ENCODE data around the gene MYCN. TPM values are rescaled to one million over a fixed set of nuclear protein-coding genes. Genes with fewer than 3 reads are reported as not detected.

MYCN gene
- total RNA-seq, 1 experiment from 2014 or later: not detected

- DNase-seq (no peak), ATAC-seq (no peak)
- Histone ChIP-seq H3K9me2 (replicated peaks; ENCODE audit: low read length) (no peaks in the 10 kb centered on the region), H3F3A (ENCODE audit: low read length, unreplicated experiment) (no peaks in the 10 kb centered on the region), H3K4me2 (ENCODE audit: low read length) (no peak overlapping the region), H3K27me3 (ENCODE audit: low read length) (no peaks in the 10 kb centered on the region), H2AFZ (ENCODE audit: low read length) (no peak overlapping the region), H3K4me3 (ENCODE audit: low read length) (no peak overlapping the region), H3K36me3 (ENCODE audit: low read depth, low read length) (no peaks in the 10 kb centered on the region), H3K9me3 (ENCODE audit: low read length) (no peaks in the 10 kb centered on the region), H3K4me1 (ENCODE audit: insufficient read depth, low read length) (no peaks in the 10 kb centered on the region), H3K27ac (ENCODE audit: low read length) (no peak overlapping the region), H4K20me1 (ENCODE audit: low read length) (no peaks in the 10 kb centered on the region), H3K79me2 (ENCODE audit: low read length) (no peaks in the 10 kb centered on the region), H3K9ac (ENCODE audit: low read length) (no peak overlapping the region)
- CTCF ChIA-PET: no interaction called here
- intact Hi-C loops (cut with micrococcal nuclease): no loop called here
- no TSS peak for BruUV-seq (replicated peaks)
- POLR2A ChIA-PET (ENCODE audit: unreplicated experiment): no interaction called here
- TF ChIP-seq CTCF (conservative IDR thresholded peaks at IDR 0.05; ENCODE audit: low read depth, low read length) (no peak), EZH2phosphoT487 (IDR thresholded peaks at IDR 0.05; ENCODE audit: borderline replicate concordance, low read length) (no peak), EZH2 (IDR thresholded peaks at IDR 0.05; ENCODE audit: low read length, unreplicated experiment) (no peak)
Measured at GRCh38 chr2:15905267-15905645, 35.1 kb upstream of the MYCN start.

DNA sequence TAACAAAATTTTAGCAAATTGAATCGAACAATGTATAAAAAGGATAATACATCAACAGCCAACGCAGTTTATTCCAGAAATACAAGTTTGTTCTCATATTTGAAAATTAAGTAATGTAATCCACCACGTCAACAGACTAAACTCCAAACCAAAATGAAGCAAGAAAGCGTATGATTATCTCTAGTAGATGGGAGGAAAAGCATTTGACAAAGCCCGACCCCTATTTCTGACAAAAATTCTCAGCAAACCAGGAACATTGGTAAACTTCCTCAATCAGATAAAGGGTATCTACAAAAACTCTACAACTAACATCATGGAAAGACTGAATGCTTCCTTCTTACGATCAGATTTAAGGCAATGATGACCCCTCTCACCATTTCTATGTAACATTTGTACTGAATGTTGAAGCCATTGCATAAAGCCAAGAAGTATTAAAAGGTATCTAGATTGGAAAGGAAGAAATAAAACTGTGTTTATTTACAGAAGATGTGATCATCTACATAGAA is 34.3 kb upstream of the MYCN start:
- no peak overlapping the region for H2AFZ ChIP-seq (ENCODE audit: low read length)
- CTCF ChIA-PET: no interaction called here
- BruUV-seq (replicated peaks): no TSS peak
- no peak overlapping the region for H3K4me3 ChIP-seq (ENCODE audit: low read length)
- POLR2A ChIA-PET (ENCODE audit: unreplicated experiment): no interaction called here
- no peak overlapping the region for H3K4me2 ChIP-seq (ENCODE audit: low read length)
- no peak for TF ChIP-seq EZH2 (IDR thresholded peaks at IDR 0.05; ENCODE audit: low read length, unreplicated experiment)
- TF ChIP-seq EZH2phosphoT487 (IDR thresholded peaks at IDR 0.05; ENCODE audit: borderline replicate concordance, low read length): no peak
- no peak for TF ChIP-seq CTCF (conservative IDR thresholded peaks at IDR 0.05; ENCODE audit: low read depth, low read length)
- ATAC-seq (no peak), DNase-seq (no peak)
- no peaks in the 10 kb centered on the region for H4K20me1 ChIP-seq (ENCODE audit: low read length)
- no peaks in the 10 kb centered on the region for H3K27me3 ChIP-seq (ENCODE audit: low read length)
- H3K36me3 ChIP-seq (ENCODE audit: low read depth, low read length): no peaks in the 10 kb centered on the region
- H3K79me2 ChIP-seq (ENCODE audit: low read length): no peaks in the 10 kb centered on the region
- intact Hi-C loops (cut with micrococcal nuclease): no loop called here
- H3F3A ChIP-seq (ENCODE audit: low read length, unreplicated experiment): no peaks in the 10 kb centered on the region
- no peaks in the 10 kb centered on the region for H3K4me1 ChIP-seq (ENCODE audit: insufficient read depth, low read length)
- H3K9me3 ChIP-seq (ENCODE audit: low read length): no peaks in the 10 kb centered on the region
- H3K9me2 ChIP-seq (replicated peaks; ENCODE audit: low read length): no peaks in the 10 kb centered on the region
- H3K9ac ChIP-seq (ENCODE audit: low read length): no peak overlapping the region
- no peak overlapping the region for H3K27ac ChIP-seq (ENCODE audit: low read length)

DNA sequence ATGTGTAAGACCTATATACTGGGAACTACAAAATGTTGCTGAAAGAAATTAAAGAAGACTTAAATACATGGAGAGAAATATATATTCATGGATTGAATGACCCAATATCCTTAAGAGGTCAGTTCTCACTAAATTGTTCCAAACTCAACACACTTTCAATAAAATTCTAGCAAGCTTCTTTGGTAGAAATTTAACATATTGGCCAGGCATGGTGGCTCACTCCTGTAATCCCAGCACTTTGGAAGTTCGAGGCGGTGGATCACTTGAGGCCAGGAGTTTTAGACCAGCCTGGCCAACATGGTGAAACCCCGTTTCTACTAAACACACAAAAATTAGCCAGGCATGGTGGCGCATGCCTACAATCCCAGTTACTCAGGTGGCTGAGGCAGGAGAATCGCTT is 33.6 kb upstream of the MYCN start:
- ATAC-seq (no peak), DNase-seq (no peak)
- H2AFZ ChIP-seq (ENCODE audit: low read length): no peak overlapping the region
- H3K9me3 ChIP-seq (ENCODE audit: low read length): no peaks in the 10 kb centered on the region
- H3K79me2 ChIP-seq (ENCODE audit: low read length): no peaks in the 10 kb centered on the region
- intact Hi-C loops (cut with micrococcal nuclease): no loop called here
- H3K4me2 ChIP-seq (ENCODE audit: low read length): no peak overlapping the region
- TF ChIP-seq EZH2 (IDR thresholded peaks at IDR 0.05; ENCODE audit: low read length, unreplicated experiment) (no peak), CTCF (conservative IDR thresholded peaks at IDR 0.05; ENCODE audit: low read depth, low read length) (no peak), EZH2phosphoT487 (IDR thresholded peaks at IDR 0.05; ENCODE audit: borderline replicate concordance, low read length) (no peak)
- no TSS peak for BruUV-seq (replicated peaks)
- no peak overlapping the region for H3K4me3 ChIP-seq (ENCODE audit: low read length)
- H4K20me1 ChIP-seq (ENCODE audit: low read length): no peaks in the 10 kb centered on the region
- H3K4me1 ChIP-seq (ENCODE audit: insufficient read depth, low read length): no peaks in the 10 kb centered on the region
- no peaks in the 10 kb centered on the region for H3F3A ChIP-seq (ENCODE audit: low read length, unreplicated experiment)
- no peaks in the 10 kb centered on the region for H3K27me3 ChIP-seq (ENCODE audit: low read length)
- H3K9me2 ChIP-seq (replicated peaks; ENCODE audit: low read length): no peaks in the 10 kb centered on the region
- no peak overlapping the region for H3K27ac ChIP-seq (ENCODE audit: low read length)
- ChIA-PET CTCF (no interaction called here), POLR2A (ENCODE audit: unreplicated experiment) (no interaction called here)
- H3K36me3 ChIP-seq (ENCODE audit: low read depth, low read length): no peaks in the 10 kb centered on the region
- no peak overlapping the region for H3K9ac ChIP-seq (ENCODE audit: low read length)

Measured in PC-3 (cell line).